ENCODE measurements around the gene ARID1B.

ARID1B gene

GRCh38 chr6:156773935-156774852 lies 3.0 kb upstream of the ARID1B start:
- DNase-seq (ENCODE audit: extremely low read depth in 1 of 2, low read depth in 1 of 2) = no peak

GRCh38 chr6:156774863-156775405 lies 2.2 kb upstream of the ARID1B start:
- no peak for DNase-seq (ENCODE audit: extremely low read depth in 1 of 2, low read depth in 1 of 2)

- no peak for DNase-seq (ENCODE audit: extremely low read depth in 1 of 2, low read depth in 1 of 2)
These were observed 1.5 kb upstream of the ARID1B start for GRCh38 chr6:156775717-156776116.

- DNase-seq (ENCODE audit: extremely low read depth in 1 of 2, low read depth in 1 of 2) = no peak
These were observed 723 bp upstream of the ARID1B start for GRCh38 chr6:156776470-156776839.

GRCh38 chr6:156777577-156778453 lies 637 bp downstream of the ARID1B start:
- DNase-seq (ENCODE audit: extremely low read depth in 1 of 2, low read depth in 1 of 2) = peak in 1 of 2 donors; percentile 36

GRCh38 chr6:156778454-156779205 lies 1.5 kb downstream of the ARID1B start:
- DNase-seq (ENCODE audit: extremely low read depth in 1 of 2, low read depth in 1 of 2) = peak in 1 of 2 donors; percentile 20

GRCh38 chr6:156779206-156780094 lies 2.3 kb downstream of the ARID1B start:
- DNase-seq (ENCODE audit: extremely low read depth in 1 of 2, low read depth in 1 of 2) = peak in 1 of 2 donors; percentile 30

GRCh38 chr6:156780102-156780641 lies 3.0 kb downstream of the ARID1B start:
- DNase-seq (ENCODE audit: extremely low read depth in 1 of 2, low read depth in 1 of 2) = peak in 1 of 2 donors; percentile 10

- no peak for DNase-seq (ENCODE audit: extremely low read depth in 1 of 2, low read depth in 1 of 2)
These were observed 4.0 kb downstream of the ARID1B start for GRCh38 chr6:156780962-156781853.

- no peak for DNase-seq (ENCODE audit: extremely low read depth in 1 of 2, low read depth in 1 of 2)
These were observed 4.9 kb downstream of the ARID1B start for GRCh38 chr6:156781861-156782631.

GRCh38 chr6:156782691-156783320 lies 5.6 kb downstream of the ARID1B start:
- no peak for DNase-seq (ENCODE audit: extremely low read depth in 1 of 2, low read depth in 1 of 2)

- DNase-seq (ENCODE audit: extremely low read depth in 1 of 2, low read depth in 1 of 2) = no peak
These were observed 6.8 kb downstream of the ARID1B start for GRCh38 chr6:156783958-156784357.

GRCh38 chr6:156786652-156787051 lies 9.5 kb downstream of the ARID1B start:
- DNase-seq (ENCODE audit: extremely low read depth in 1 of 2, low read depth in 1 of 2) = no peak

GRCh38 chr6:156787569-156788492 lies 10.7 kb downstream of the ARID1B start:
- DNase-seq (ENCODE audit: extremely low read depth in 1 of 2, low read depth in 1 of 2) = no peak

- no peak for DNase-seq (ENCODE audit: extremely low read depth in 1 of 2, low read depth in 1 of 2)
These were observed 12.1 kb downstream of the ARID1B start for GRCh38 chr6:156789081-156789943.
